Measurements from ENCODE around the gene VSNL1.

Gene VSNL1

DNA sequence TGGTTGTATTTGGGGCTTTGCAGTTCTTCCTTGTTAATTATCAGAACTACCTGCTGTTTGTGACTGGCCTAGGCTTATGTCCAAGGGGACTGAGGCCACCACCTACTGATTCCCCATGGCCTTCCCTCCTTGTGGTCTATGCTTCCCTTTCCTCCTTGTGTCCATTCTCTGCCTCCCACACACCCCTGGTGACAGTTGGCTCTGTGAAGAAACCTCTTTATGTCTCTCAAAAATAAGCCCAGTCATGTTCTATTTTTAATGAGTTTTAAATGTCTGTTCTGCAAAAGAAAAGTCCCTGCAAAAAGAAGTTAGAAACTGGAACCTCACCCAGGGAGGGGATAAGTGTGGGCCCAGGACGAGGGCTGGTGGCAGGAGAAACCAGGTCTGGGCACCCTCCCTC, 108.1 kb downstream of the VSNL1 start:
- DNase-seq: no peak

- no peak for DNase-seq
Observed at GRCh38 chr2:17649026-17649425, 108.5 kb downstream of the VSNL1 start.

GRCh38 chr2:17652681-17653394, 112.3 kb downstream of the VSNL1 start:
- no peak for DNase-seq

DNA sequence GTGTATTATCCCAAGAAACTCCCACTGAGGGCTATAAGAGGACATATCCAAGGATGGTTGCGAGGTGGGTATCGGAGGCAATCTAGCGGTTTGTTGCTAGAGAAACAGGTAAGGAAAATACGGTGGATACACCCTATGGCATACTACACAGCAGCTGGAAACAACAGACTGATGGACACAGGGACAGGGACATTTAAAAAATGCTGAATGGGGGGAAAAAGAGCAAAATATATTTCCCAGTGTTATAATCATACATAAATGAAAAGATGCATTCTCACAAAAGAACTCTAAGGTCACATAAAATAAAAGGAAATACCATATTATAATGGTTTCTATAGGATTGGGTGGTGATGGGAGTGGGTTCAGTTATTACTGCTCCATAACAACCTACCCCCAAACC, 117.3 kb downstream of the VSNL1 start:
- DNase-seq: no peak

GRCh38 chr2:17658251-17658843, 117.9 kb downstream of the VSNL1 start:
- no peak for DNase-seq

DNA sequence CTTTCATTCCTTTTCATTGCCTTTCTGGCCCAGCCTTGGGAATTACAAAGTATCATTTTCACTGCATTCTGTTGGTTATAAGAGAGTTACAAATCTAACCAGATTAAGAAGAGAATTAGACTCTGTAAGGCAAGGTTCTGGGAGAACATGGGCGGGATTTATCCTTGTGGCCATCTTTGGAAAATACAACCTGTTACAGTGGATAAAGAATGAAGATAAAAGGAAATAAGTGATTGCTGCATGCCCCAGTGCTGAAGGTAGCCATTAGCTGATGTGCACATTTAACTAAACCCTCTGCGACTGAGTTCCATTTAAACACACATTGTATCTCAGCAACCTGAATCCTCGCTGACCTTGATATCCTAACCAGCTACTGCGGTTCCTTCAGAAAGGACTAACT, 119.7 kb downstream of the VSNL1 start:
- DNase-seq: no peak

- no peak for DNase-seq
Observed at GRCh38 chr2:17661460-17661859, 121.0 kb downstream of the VSNL1 start.

- DNase-seq: no peak
Observed at GRCh38 chr2:17662723-17663122, 122.2 kb downstream of the VSNL1 start.

GRCh38 chr2:17664534-17664933, 124.0 kb downstream of the VSNL1 start:
- no peak for DNase-seq

DNA sequence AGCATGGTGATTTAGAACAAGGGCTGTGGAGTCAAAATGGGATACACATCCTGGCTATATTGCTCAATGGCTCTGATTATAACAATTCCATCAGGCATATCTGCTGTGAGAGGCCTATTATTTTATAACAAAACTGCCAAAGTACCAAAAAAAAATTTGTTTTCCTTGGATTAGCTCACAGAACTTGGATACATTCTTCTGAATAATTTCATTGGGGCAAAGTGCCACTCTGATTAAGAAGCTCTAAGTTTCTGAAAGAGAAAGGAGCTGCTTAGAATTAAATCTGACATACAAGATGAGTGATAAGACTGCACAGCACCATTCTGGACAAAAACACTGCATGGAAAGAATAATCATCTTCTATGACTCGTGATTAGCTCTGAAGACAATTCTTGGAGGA, 127.4 kb downstream of the VSNL1 start:
- no peak for DNase-seq

DNA sequence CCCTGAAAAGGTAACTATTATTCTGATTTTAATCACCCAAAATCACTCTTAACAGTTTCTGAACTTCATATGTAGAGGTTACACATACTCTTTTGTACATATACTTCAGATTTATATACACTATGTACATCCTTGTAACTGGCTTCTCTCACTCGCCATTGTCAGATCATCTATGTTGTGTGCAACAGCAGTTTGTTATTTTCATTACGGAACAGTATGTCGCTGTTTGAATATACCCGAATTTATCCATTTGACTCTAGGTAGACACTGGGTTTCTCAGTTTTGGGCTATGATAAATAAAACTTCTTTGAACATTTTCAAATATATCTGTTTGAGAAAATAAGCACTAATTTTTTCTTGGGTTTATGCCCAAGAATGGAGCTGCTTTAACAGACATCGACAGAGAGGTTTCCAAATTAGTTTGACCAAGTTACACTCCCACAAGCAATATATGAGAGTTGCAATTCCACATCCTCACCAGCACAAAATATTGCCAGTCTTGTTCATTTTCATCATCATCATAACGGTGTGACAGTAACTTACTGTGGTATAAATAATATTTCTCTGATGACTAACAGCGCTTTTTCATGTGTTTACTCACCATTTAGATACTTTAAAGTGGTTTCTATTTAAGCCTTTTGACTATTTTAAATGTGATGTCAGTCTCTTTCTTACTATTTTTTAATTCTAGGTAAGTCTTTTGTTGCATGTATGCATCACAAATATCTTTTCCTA, 132.3 kb downstream of the VSNL1 start:
- DNase-seq: no peak

- DNase-seq: no peak
Observed at GRCh38 chr2:17674817-17675216, 134.3 kb downstream of the VSNL1 start.

GRCh38 chr2:17680119-17680518, 139.6 kb downstream of the VSNL1 start:
- DNase-seq: no peak

- no peak for DNase-seq
Observed at GRCh38 chr2:17682098-17682857, 141.8 kb downstream of the VSNL1 start.

- DNase-seq: no peak
Observed at GRCh38 chr2:17683981-17684380, 143.5 kb downstream of the VSNL1 start.

- DNase-seq: no peak
Observed at GRCh38 chr2:17688600-17688999, 148.1 kb downstream of the VSNL1 start.

GRCh38 chr2:17689010-17689409, 148.5 kb downstream of the VSNL1 start:
- DNase-seq: no peak

DNA sequence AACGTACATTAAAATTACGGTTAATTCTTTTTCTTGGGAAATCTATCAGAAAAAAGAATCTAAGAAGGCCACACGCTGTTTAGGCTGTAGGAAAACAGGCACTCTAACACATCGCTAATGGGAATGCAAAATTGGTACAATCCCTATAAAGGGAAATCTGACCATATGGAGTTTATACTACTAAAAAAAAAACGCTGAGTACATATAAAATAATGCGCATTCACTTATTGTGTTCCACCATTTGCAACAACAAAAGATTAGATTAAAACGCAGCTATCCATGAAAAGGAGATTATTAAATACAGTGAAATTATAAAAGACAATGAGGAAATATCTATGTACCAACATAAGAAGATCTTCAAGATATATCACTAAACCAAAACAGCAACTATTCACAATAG, 150.3 kb downstream of the VSNL1 start:
- DNase-seq: no peak

All from activated CD8-positive, alpha-beta memory T cell treated with anti-CD3 and anti-CD28 coated beads, Interleukin-2, amount 50 U/mL, for 4 hours (primary cell).